DOHH2 (cell line): ENCODE results near the gene VKORC1L1.

Experiments
- EZH2phosphoT487 ChIP-seq: fragments of 200-600 bp; sonication (generic); IDR thresholded peaks from 2 replicates; pipeline ENCODE4 v1.6.1; 2017; ENCODE audit warnings: borderline replicate concordance, mild to moderate bottlenecking, antibody characterized with exemption, low read length, moderate library complexity, mixed read lengths
- TF ChIP-seq, protein P1 (sequence below): fragments of 200-600 bp; sonication (generic); IDR thresholded peaks from one replicate; pipeline ENCODE4 v1.5.1; 2014; ENCODE audit warnings: antibody characterized with exemption, mild to moderate bottlenecking, low read depth, low read length; ENCODE audit not compliant: poor library complexity, severe bottlenecking

DNA sequence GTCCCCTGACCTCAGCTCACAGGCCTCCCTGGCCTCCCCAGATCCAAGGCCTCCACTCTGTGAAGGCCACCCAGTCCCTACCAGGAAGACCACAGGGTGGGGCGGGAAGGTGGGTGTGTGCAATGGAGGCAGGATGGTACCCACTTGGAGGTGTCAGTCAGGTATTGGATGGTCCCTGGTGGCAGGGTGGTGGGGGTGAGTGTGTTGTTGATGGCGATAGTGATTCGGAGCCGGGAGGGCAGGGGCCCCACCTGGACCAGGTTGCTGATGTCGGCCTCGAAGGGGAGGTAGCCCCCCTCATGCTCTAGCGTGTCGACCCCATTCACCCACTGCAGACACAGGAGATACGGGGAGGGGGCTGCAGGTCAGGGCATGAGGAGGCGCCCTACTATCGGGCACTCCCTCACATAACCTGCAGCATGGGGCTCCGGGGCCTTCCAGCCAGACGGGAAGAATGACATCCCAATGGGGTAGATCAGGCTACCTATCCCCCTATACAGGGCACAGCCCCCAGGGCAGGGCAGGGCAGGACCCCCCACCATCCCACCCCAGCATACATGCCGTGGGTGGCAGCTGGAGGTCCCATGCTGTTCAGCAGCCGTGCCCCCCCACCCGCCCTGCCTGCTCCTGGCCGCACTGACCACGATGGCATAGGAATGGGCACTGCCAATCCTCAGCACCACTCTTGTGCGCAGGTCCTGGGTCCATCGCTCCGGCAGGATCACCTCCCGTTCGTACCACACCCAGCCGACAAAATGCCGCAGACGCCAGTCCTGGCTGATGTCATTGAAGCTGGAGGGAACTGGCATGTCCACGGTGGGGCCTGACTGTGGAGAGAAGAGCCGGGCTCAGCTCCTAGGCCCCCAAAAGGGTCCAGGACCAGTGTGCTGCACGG is 107.0 kb downstream of the VKORC1L1 start:
- TF ChIP-seq, protein P1, sequence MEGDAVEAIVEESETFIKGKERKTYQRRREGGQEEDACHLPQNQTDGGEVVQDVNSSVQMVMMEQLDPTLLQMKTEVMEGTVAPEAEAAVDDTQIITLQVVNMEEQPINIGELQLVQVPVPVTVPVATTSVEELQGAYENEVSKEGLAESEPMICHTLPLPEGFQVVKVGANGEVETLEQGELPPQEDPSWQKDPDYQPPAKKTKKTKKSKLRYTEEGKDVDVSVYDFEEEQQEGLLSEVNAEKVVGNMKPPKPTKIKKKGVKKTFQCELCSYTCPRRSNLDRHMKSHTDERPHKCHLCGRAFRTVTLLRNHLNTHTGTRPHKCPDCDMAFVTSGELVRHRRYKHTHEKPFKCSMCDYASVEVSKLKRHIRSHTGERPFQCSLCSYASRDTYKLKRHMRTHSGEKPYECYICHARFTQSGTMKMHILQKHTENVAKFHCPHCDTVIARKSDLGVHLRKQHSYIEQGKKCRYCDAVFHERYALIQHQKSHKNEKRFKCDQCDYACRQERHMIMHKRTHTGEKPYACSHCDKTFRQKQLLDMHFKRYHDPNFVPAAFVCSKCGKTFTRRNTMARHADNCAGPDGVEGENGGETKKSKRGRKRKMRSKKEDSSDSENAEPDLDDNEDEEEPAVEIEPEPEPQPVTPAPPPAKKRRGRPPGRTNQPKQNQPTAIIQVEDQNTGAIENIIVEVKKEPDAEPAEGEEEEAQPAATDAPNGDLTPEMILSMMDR, result no peak
- no peak for TF ChIP-seq EZH2phosphoT487
